ENCODE results near the gene PRKACG. TPM values are rescaled to one million over a fixed set of nuclear protein-coding genes. Genes with fewer than 3 reads are reported as not detected.

Gene PRKACG
- not detected for total RNA-seq
- polyA plus RNA-seq: not detected

GRCh38 chr9:69014013-69014412 lies at the start of gene PRKACG:
Gene PRKACG, minus strand, starts transcription at chr9:69014113. Its CDS starts 21 bp downstream, at chr9:69014092.
- no peak for TF ChIP-seq CTCF (IDR thresholded peaks at IDR 0.05)
- intact Hi-C loops (cut with DNase I): no loop called here
- ATAC-seq (no peak), DNase-seq (no peak), FAIRE-seq (no peak)
- no peaks in the 10 kb centered on the region for H3K9me3 ChIP-seq
- 95 to 100% methylated on average over 15 to 29 of the region's 29 CpGs for WGBS, 2 donors
- no peak within 1 kb of the TSS for H3K4me3 ChIP-seq
- H3K27ac ChIP-seq: no peak within 1 kb of the TSS
- H3K4me1 ChIP-seq: no peaks in the 10 kb centered on the region
- H3K36me3 ChIP-seq: no peaks in the 10 kb centered on the region
- H3K27me3 ChIP-seq: no peaks in the 10 kb centered on the region

- no peak overlapping the region for H3K27ac ChIP-seq
- H3K4me1 ChIP-seq: no peaks in the 10 kb centered on the region
- intact Hi-C loops (cut with DNase I): no loop called here
- no peak for TF ChIP-seq CTCF (IDR thresholded peaks at IDR 0.05)
- H3K27me3 ChIP-seq: no peaks in the 10 kb centered on the region
- no peaks in the 10 kb centered on the region for H3K9me3 ChIP-seq
- ATAC-seq: no peak
- FAIRE-seq: no peak
- 96 to 97% methylated on average over 5 of the region's 5 CpGs for WGBS, 2 donors
- H3K4me3 ChIP-seq: no peak overlapping the region
- DNase-seq: no peak
- peaks cover 0 to 9% (median 4%) of the 10 kb centered on the region in 3 donors for H3K36me3 ChIP-seq
These were observed 48.3 kb upstream of the PRKACG start for GRCh38 chr9:69062195-69062594.

GRCh38 chr9:69060766-69061165 lies 46.9 kb upstream of the PRKACG start:
- no peak for ATAC-seq
- WGBS, 2 donors: 27 to 56% methylated on average over 1 of the region's 1 CpG
- Histone ChIP-seq H3K4me1 (no peaks in the 10 kb centered on the region), H3K27ac (no peak overlapping the region), H3K36me3 (no peaks in the 10 kb centered on the region), H3K4me3 (no peak overlapping the region), H3K27me3 (no peaks in the 10 kb centered on the region), H3K9me3 (no peaks in the 10 kb centered on the region)
- no peak for DNase-seq
- intact Hi-C loops (cut with DNase I): no loop called here
- TF ChIP-seq CTCF (IDR thresholded peaks at IDR 0.05): no peak
- no peak for FAIRE-seq

- DNase-seq: no peak
- intact Hi-C loops (cut with DNase I): loop anchor here in 1 of 3 donors (5.0 to 10.0 kb wide), 2 partner anchors 77 to 134 kb away; no protein-coding TSS in a partner anchor
- no peak for TF ChIP-seq CTCF (IDR thresholded peaks at IDR 0.05)
- 91 to 100% methylated on average over 2 of the region's 2 CpGs for WGBS, 2 donors
- Histone ChIP-seq H3K27me3 (no peaks in the 10 kb centered on the region), H3K9me3 (no peaks in the 10 kb centered on the region), H3K4me3 (no peak overlapping the region), H3K4me1 (no peaks in the 10 kb centered on the region), H3K36me3 (peaks cover 0 to 4% (median 0%) of the 10 kb centered on the region in 3 donors), H3K27ac (no peak overlapping the region)
- no peak for ATAC-seq
- no peak for FAIRE-seq
These were observed 44.2 kb upstream of the PRKACG start for GRCh38 chr9:69058101-69058500.

- 94 to 96% methylated on average over 4 of the region's 4 CpGs for WGBS, 2 donors
- H3K27ac ChIP-seq: no peak overlapping the region
These were observed 42.4 kb upstream of the PRKACG start for GRCh38 chr9:69056191-69056815.

More at GRCh38 chr9:69056191-69056815, 42.4 kb upstream of the PRKACG start:
- Histone ChIP-seq H3K9me3 (no peaks in the 10 kb centered on the region), H3K4me1 (no peaks in the 10 kb centered on the region), H3K36me3 (peaks cover 0 to 4% (median 0%) of the 10 kb centered on the region in 3 donors), H3K27me3 (no peaks in the 10 kb centered on the region), H3K4me3 (no peak overlapping the region)
- DNase-seq: no peak
- intact Hi-C loops (cut with DNase I): loop anchor here in 1 of 3 donors (5.0 to 10.0 kb wide), 2 partner anchors 78 to 136 kb away; no protein-coding TSS in a partner anchor
- no peak for FAIRE-seq
- no peak for TF ChIP-seq CTCF (IDR thresholded peaks at IDR 0.05)
- no peak for ATAC-seq
